Osteoblast (primary cell): Measurements from ENCODE around the gene LRRC73. TPM values are rescaled to one million over a fixed set of nuclear protein-coding genes. Genes with fewer than 3 reads are reported as not detected.
A peak's percentile ranks its signal among the peaks of the same experiment; 100 is the strongest.

Experiments used
- DNase-seq: peaks from one replicate; pipeline ENCODE4 v3.0.0; 2011; ENCODE audit warnings: low spot score, mixed read lengths; ENCODE audit not compliant: insufficient read length; ENCODE audit errors: missing footprints
- H2AFZ ChIP-seq: 2 replicates; pipeline ENCODE4 v1.6.0; 2011; ENCODE audit warnings: mild to moderate bottlenecking, low read length
- H3K27ac ChIP-seq: 2 replicates; pipeline ENCODE4 v1.5.1; 2011; ENCODE audit warnings: mild to moderate bottlenecking, low read depth, low read length, moderate library complexity
- H3K27me3 ChIP-seq: 2 replicates; pipeline ENCODE4 v1.6.0; 2012; ENCODE audit warnings: mild to moderate bottlenecking, control low read depth, inconsistent platforms, low read length, moderate library complexity; ENCODE audit not compliant: insufficient read depth
- H3K36me3 ChIP-seq: 2 replicates; pipeline ENCODE4 v1.5.1; 2011; ENCODE audit warnings: mild to moderate bottlenecking, low read length, control low read depth, moderate library complexity; ENCODE audit not compliant: insufficient read depth
- H3K4me1 ChIP-seq: 2 replicates; pipeline ENCODE4 v1.5.1; 2011; ENCODE audit warnings: mild to moderate bottlenecking, low read length, control low read depth, moderate library complexity; ENCODE audit not compliant: insufficient read depth
- H3K4me2 ChIP-seq: 2 replicates; pipeline ENCODE4 v1.6.0; 2011; ENCODE audit warnings: mild to moderate bottlenecking, low read length; ENCODE audit not compliant: insufficient read depth
- H3K4me3 ChIP-seq: fragments of 200-600 bp; sonication (generic); 3 replicates; pipeline ENCODE4 v1.5.1; 2012; ENCODE audit warnings: mild to moderate bottlenecking, low read length, inconsistent platforms; ENCODE audit not compliant: insufficient read depth
- H3K79me2 ChIP-seq: 2 replicates; pipeline ENCODE4 v1.6.0; 2012; ENCODE audit warnings: mild to moderate bottlenecking, low read length, control low read depth, inconsistent platforms; ENCODE audit not compliant: insufficient read depth
- H3K9me3 ChIP-seq: 2 replicates; pipeline ENCODE4 v1.5.1; 2011; ENCODE audit warnings: low read depth, low read length, control low read depth
- H4K20me1 ChIP-seq: 2 replicates; pipeline ENCODE4 v1.6.0; 2012; ENCODE audit warnings: mild to moderate bottlenecking, low read length, control low read depth; ENCODE audit not compliant: insufficient read depth
- CTCF ChIP-seq: IDR thresholded peaks from 2 replicates; pipeline ENCODE4 v1.5.1; 2011; ENCODE audit warnings: mild to moderate bottlenecking, low read depth, low read length, moderate library complexity; ENCODE audit errors: extremely low read depth
- total RNA-seq: library from RNA; depleted of rRNA; stranded (reverse); fragments of >200 nt; gene quantifications from 2 replicates; pipeline ENCODE4 v1.2.3, GENCODE V29; 2012

The LRRC73 gene
- total RNA-seq, 1 donor: 0.36 TPM

GRCh38 chr6:43478008-43478372, 32.2 kb downstream of the LRRC73 start:
- no peak for DNase-seq
- H4K20me1 ChIP-seq: peaks cover 11% of the 10 kb centered on the region
- peak overlapping the region; percentile 87 for H2AFZ ChIP-seq
- no peak for TF ChIP-seq CTCF
- no peaks in the 10 kb centered on the region for H3K27me3 ChIP-seq
- H3K27ac ChIP-seq: peak overlapping the region; percentile 66
- peak overlapping the region; percentile 87 for H3K4me3 ChIP-seq
- peaks cover 3% of the 10 kb centered on the region for H3K36me3 ChIP-seq
- H3K4me2 ChIP-seq: peak overlapping the region; percentile 98
- no peaks in the 10 kb centered on the region for H3K9me3 ChIP-seq
- H3K4me1 ChIP-seq: peaks cover 13% of the 10 kb centered on the region
- H3K79me2 ChIP-seq: peaks cover 50% of the 10 kb centered on the region

- Histone ChIP-seq H3K4me2 (peak within 1 kb of the TSS; percentile 98), H3K79me2 (peaks cover 46% of the 10 kb centered on the region), H4K20me1 (peaks cover 11% of the 10 kb centered on the region), H3K9me3 (no peaks in the 10 kb centered on the region), H2AFZ (peak within 1 kb of the TSS; percentile 98), H3K27me3 (no peaks in the 10 kb centered on the region), H3K4me3 (peak within 1 kb of the TSS; percentile 87), H3K36me3 (peaks cover 3% of the 10 kb centered on the region), H3K4me1 (peaks cover 13% of the 10 kb centered on the region), H3K27ac (peak within 1 kb of the TSS; percentile 66)
- TF ChIP-seq CTCF: no peak
- DNase-seq: peak; percentile 95
Measured at GRCh38 chr6:43477235-43478007, 32.7 kb downstream of the LRRC73 start, which contains the start of gene TJAP1. Gene TJAP1, plus strand, starts transcription at chr6:43477570. Its CDS starts 21,432 bp downstream, at chr6:43499002.

- Histone ChIP-seq H2AFZ (peak overlapping the region; percentile 98), H3K27me3 (no peaks in the 10 kb centered on the region), H3K79me2 (peaks cover 39% of the 10 kb centered on the region), H3K4me3 (peak overlapping the region; percentile 87), H3K4me2 (peak overlapping the region; percentile 98), H3K36me3 (peaks cover 3% of the 10 kb centered on the region), H3K4me1 (peaks cover 13% of the 10 kb centered on the region), H4K20me1 (peaks cover 4% of the 10 kb centered on the region), H3K9me3 (no peaks in the 10 kb centered on the region), H3K27ac (peak overlapping the region; percentile 66)
- no peak for TF ChIP-seq CTCF
- no peak for DNase-seq
Measured at GRCh38 chr6:43476746-43477145, 33.4 kb downstream of the LRRC73 start.

GRCh38 chr6:43475516-43475915, 34.6 kb downstream of the LRRC73 start:
- DNase-seq: no peak
- H4K20me1 ChIP-seq: no peaks in the 10 kb centered on the region
- no peak overlapping the region for H3K4me3 ChIP-seq
- no peak overlapping the region for H2AFZ ChIP-seq
- no peak overlapping the region for H3K4me2 ChIP-seq
- no peak for TF ChIP-seq CTCF
- H3K9me3 ChIP-seq: no peaks in the 10 kb centered on the region
- H3K4me1 ChIP-seq: peaks cover 13% of the 10 kb centered on the region
- peaks cover 28% of the 10 kb centered on the region for H3K79me2 ChIP-seq
- H3K27me3 ChIP-seq: no peaks in the 10 kb centered on the region
- no peaks in the 10 kb centered on the region for H3K36me3 ChIP-seq
- no peak overlapping the region for H3K27ac ChIP-seq
